Measurements from ENCODE around the gene SF3A1. TPM values are rescaled to one million over a fixed set of nuclear protein-coding genes. Genes with fewer than 3 reads are reported as not detected.

The SF3A1 gene
- total and polyA plus RNA-seq, 2 of the 13 experiments (the other 11 are each of a cell fraction or from before 2014, with no cell fraction given): 10.0 to 22.0 TPM

DNA sequence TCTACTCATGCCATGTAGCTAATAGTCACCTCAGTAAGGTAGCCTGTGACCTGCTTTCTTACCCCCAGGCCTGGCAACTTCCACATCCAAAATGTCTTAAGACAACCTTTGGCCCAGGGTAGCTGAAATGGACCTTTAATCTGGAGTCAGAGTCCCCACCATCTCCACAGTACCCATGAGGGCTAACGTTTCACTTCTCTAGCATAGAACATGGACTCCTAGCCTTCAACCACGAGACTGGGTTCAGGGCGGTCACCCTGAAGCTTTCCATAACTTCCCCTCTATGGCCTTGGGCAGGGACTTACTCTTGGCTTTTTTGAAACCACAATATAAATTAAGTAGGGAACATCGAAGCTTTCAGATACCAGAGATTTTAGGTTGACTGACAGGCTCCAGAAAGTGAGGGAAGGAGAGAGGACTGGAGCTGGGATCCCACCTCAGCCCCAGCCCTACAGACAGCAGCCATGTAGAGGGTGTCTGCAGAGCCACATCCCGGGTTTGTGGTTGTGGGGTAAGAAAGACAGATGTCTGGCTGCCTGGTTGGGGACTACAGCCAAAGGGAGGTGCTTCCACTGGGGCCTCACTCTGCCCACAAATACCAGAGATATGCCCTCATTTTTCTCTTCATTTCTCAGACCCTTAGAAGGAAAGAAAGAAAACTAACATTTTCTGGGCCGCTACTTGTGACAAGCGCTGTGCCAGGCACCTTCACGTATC, 32.5 kb downstream of the SF3A1 start (continued):
- TF ChIP-seq KIAA2018 (CRISPR knock-in tag; IDR thresholded peaks at IDR 0.05; ENCODE audit: borderline replicate concordance) (no peak), RAD21 (CRISPR knock-in tag; IDR thresholded peaks at IDR 0.05) (no peak), ZNF577 (CRISPR knock-in tag; IDR thresholded peaks at IDR 0.05; ENCODE audit: borderline replicate concordance, low read depth) (no peak), NFE2L2 (IDR thresholded peaks at IDR 0.05; ENCODE audit: low read length) (no peak), ZC3H13 (CRISPR knock-in tag; IDR thresholded peaks at IDR 0.05) (no peak), ATM (IDR thresholded peaks at IDR 0.05; ENCODE audit: borderline replicate concordance) (no peak), GZF1 (CRISPR knock-in tag; IDR thresholded peaks at IDR 0.05) (no peak), SNRNP70 (IDR thresholded peaks at IDR 0.05; ENCODE audit: low read depth, low read length) (no peak), AKAP8 (CRISPR knock-in tag; IDR thresholded peaks at IDR 0.05) (no peak)
- TF ChIP-seq, protein P1, sequence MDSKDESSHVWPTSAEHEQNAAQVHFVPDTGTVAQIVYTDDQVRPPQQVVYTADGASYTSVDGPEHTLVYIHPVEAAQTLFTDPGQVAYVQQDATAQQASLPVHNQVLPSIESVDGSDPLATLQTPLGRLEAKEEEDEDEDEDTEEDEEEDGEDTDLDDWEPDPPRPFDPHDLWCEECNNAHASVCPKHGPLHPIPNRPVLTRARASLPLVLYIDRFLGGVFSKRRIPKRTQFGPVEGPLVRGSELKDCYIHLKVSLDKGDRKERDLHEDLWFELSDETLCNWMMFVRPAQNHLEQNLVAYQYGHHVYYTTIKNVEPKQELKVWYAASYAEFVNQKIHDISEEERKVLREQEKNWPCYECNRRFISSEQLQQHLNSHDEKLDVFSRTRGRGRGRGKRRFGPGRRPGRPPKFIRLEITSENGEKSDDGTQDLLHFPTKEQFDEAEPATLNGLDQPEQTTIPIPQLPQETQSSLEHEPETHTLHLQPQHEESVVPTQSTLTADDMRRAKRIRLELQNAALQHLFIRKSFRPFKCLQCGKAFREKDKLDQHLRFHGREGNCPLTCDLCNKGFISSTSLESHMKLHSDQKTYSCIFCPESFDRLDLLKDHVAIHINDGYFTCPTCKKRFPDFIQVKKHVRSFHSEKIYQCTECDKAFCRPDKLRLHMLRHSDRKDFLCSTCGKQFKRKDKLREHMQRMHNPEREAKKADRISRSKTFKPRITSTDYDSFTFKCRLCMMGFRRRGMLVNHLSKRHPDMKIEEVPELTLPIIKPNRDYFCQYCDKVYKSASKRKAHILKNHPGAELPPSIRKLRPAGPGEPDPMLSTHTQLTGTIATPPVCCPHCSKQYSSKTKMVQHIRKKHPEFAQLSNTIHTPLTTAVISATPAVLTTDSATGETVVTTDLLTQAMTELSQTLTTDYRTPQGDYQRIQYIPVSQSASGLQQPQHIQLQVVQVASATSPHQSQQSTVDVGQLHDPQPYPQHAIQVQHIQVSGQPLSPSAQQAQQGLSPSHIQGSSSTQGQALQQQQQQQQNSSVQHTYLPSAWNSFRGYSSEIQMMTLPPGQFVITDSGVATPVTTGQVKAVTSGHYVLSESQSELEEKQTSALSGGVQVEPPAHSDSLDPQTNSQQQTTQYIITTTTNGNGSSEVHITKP (CRISPR knock-in tag; IDR thresholded peaks at IDR 0.05; ENCODE audit: low read depth): no peak
- TF ChIP-seq, protein P2, sequence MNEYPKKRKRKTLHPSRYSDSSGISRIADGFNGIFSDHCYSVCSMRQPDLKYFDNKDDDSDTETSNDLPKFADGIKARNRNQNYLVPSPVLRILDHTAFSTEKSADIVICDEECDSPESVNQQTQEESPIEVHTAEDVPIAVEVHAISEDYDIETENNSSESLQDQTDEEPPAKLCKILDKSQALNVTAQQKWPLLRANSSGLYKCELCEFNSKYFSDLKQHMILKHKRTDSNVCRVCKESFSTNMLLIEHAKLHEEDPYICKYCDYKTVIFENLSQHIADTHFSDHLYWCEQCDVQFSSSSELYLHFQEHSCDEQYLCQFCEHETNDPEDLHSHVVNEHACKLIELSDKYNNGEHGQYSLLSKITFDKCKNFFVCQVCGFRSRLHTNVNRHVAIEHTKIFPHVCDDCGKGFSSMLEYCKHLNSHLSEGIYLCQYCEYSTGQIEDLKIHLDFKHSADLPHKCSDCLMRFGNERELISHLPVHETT (CRISPR knock-in tag; conservative IDR thresholded peaks at IDR 0.05): no peak
- TF ChIP-seq, protein P3, sequence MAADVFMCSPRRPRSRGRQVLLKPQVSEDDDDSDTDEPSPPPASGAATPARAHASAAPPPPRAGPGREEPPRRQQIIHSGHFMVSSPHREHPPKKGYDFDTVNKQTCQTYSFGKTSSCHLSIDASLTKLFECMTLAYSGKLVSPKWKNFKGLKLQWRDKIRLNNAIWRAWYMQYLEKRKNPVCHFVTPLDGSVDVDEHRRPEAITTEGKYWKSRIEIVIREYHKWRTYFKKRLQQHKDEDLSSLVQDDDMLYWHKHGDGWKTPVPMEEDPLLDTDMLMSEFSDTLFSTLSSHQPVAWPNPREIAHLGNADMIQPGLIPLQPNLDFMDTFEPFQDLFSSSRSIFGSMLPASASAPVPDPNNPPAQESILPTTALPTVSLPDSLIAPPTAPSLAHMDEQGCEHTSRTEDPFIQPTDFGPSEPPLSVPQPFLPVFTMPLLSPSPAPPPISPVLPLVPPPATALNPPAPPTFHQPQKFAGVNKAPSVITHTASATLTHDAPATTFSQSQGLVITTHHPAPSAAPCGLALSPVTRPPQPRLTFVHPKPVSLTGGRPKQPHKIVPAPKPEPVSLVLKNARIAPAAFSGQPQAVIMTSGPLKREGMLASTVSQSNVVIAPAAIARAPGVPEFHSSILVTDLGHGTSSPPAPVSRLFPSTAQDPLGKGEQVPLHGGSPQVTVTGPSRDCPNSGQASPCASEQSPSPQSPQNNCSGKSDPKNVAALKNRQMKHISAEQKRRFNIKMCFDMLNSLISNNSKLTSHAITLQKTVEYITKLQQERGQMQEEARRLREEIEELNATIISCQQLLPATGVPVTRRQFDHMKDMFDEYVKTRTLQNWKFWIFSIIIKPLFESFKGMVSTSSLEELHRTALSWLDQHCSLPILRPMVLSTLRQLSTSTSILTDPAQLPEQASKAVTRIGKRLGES (CRISPR knock-in tag; IDR thresholded peaks at IDR 0.05; ENCODE audit: borderline replicate concordance): no peak
